Panc1 (cell line): ENCODE results near the gene MACROH2A1. TPM values are rescaled to one million over a fixed set of nuclear protein-coding genes. Genes with fewer than 3 reads are reported as not detected.

Source experiments
- ATAC-seq: fragments of 200-7000 bp; cut with Tn5 transposase; 2 replicates; pipeline ENCODE4 v1.9.1; 2020; ENCODE audit warnings: mild to moderate bottlenecking, moderate library complexity
- BruUV-seq: library from RNA; stranded (reverse); fragments of 400-500 nt; replicated peaks from 2 replicates; lab custom pipeline; 2021; lab: Mats Ljungman, UMichigan
- CTCF ChIA-PET: fragments of 300-600 bp; sonication (Branson Sonifier 250); formaldehyde crosslinking; loops from one replicate; lab custom pipeline; 2022; ENCODE audit warnings: antibody characterized with exemption; lab: Charles Lee
- POLR2A ChIA-PET: fragments of 300-600 bp; sonication (Branson Sonifier 250); formaldehyde crosslinking; loops from one replicate; lab custom pipeline; 2022; ENCODE audit warnings: antibody characterized with exemption; lab: Charles Lee
- DNase-seq: peaks from one replicate; pipeline ENCODE4 v3.0.0-alpha.2; 2010; ENCODE audit warnings: low read depth, low spot score
- H3K27ac ChIP-seq: 2 replicates; pipeline ENCODE4 v1.5.1; 2011; ENCODE audit warnings: mild to moderate bottlenecking, low read length, inconsistent platforms
- H3K27me3 ChIP-seq: fragments of 200-500 bp; sonication (Bioruptor generic); 2 replicates; pipeline ENCODE4 v1.6.0; 2014; ENCODE audit warnings: low read length, inconsistent platforms; ENCODE audit not compliant: control insufficient read depth, insufficient read depth
- H3K36me3 ChIP-seq: fragments of 200-500 bp; sonication (Bioruptor generic); 2 replicates; pipeline ENCODE4 v1.5.1; 2014; ENCODE audit warnings: inconsistent platforms, mild to moderate bottlenecking, low read length, moderate library complexity; ENCODE audit not compliant: control insufficient read depth, insufficient read depth
- H3K4me1 ChIP-seq: 2 replicates; pipeline ENCODE4 v1.5.1; 2011; ENCODE audit warnings: inconsistent platforms, mild to moderate bottlenecking, low read length, moderate library complexity; ENCODE audit not compliant: control insufficient read depth, insufficient read depth
- H3K4me3 ChIP-seq, 2 experiments: 2 replicates each; pipeline ENCODE4 v1.5.1; 2011 to 2012; ENCODE audit warnings: low read depth in 2 of 2, low read length in 2 of 2, mild to moderate bottlenecking in 2 of 2, inconsistent platforms in 1 of 2, moderate library complexity in 1 of 2
- H3K9me3 ChIP-seq: fragments of 200-500 bp; sonication (Bioruptor generic); 2 replicates; pipeline ENCODE4 v1.5.1; 2014; ENCODE audit warnings: low read depth, mild to moderate bottlenecking, inconsistent platforms, low read length, moderate library complexity; ENCODE audit not compliant: control insufficient read depth, insufficient read depth
- CTCF ChIP-seq: fragments of 450-650 bp; IDR thresholded peaks from 2 replicates; pipeline ENCODE4 v1.5.1; 2017; ENCODE audit warnings: mild to moderate bottlenecking
- POLR2AphosphoS5 ChIP-seq: IDR thresholded peaks from 2 replicates; pipeline ENCODE4 v1.6.1; 2012; ENCODE audit warnings: mild to moderate bottlenecking, low read depth, low read length, moderate library complexity
- REST ChIP-seq, 2 experiments: IDR thresholded peaks; 2 replicates each; pipeline ENCODE4 v1.6.1; 2011 to 2012; ENCODE audit warnings: low read depth in 2 of 2, control low read depth in 1 of 2, low read length in 1 of 2, mild to moderate bottlenecking in 1 of 2, moderate library complexity in 1 of 2; ENCODE audit not compliant: insufficient read depth in 1 of 2
- SIN3A ChIP-seq: IDR thresholded peaks from 2 replicates; pipeline ENCODE4 v1.6.1; 2012; ENCODE audit warnings: low read depth, mild to moderate bottlenecking, low read length, moderate library complexity, borderline replicate concordance; ENCODE audit not compliant: insufficient read depth
- TCF7L2 ChIP-seq: IDR thresholded peaks from 2 replicates; pipeline ENCODE4 v1.6.1; 2011; ENCODE audit warnings: mild to moderate bottlenecking, low read depth, low read length, inconsistent platforms
- in situ Hi-C: cut with HindIII; loops from 2 replicates; pipeline ENCODE4 v1.10.0; 2016; ENCODE audit warnings: low sequenced_read_pairs, low pct_unique_long_range_greater_than_20kb
- intact Hi-C: fragments of 100-400 bp; cut with micrococcal nuclease; formaldehyde crosslinking; loops from one replicate; pipeline ENCODE4 v1.10.0; 2022; ENCODE audit not compliant: unreplicated experiment
- total RNA-seq: library from RNA; stranded (reverse); gene quantifications from one replicate; pipeline ENCODE4 v1.2.1, GENCODE V29; 2021; ENCODE audit not compliant: unreplicated experiment

MACROH2A1 gene
- total RNA-seq, 1 experiment from 2014 or later = 162 TPM

DNA sequence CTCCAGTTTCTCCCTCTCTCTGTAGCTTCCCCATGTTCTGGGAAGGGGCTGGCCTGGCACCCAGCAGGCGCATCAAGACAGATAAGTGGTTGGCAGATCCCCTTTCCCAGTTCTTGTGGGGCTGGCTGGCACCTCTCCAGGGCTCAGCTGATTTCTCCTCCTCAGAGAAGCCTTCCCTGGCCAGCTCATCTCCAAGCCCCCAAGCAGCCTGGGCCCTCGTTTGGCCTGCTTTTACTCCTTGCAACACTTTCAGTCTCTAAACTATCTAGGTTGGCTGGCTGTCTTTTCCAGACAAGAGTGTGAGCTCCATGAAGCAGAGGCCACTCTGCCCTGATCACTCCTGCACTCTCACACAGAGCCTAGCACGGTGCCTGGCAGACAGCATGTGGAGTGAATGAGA is 13.5 kb downstream of the MACROH2A1 start:
- DNase-seq = no peak
- ChIA-PET POLR2A (no interaction called here), CTCF (no interaction called here)
- TF ChIP-seq CTCF (no peak), REST (IDR thresholded peaks at IDR 0.05; ENCODE audit: insufficient read depth in 1 of 2, low read depth in 2 of 2, low read length in 1 of 2) (no peak), TCF7L2 (no peak), POLR2AphosphoS5 (no peak), SIN3A (no peak)
- no peak overlapping the region for H3K4me3 ChIP-seq
- peaks cover 14% of the 10 kb centered on the region for H3K36me3 ChIP-seq
- no peaks in the 10 kb centered on the region for H3K4me1 ChIP-seq
- no peaks in the 10 kb centered on the region for H3K9me3 ChIP-seq
- ATAC-seq = no peak
- in situ Hi-C loops = no loop called here
- H3K27ac ChIP-seq = no peak overlapping the region
- BruUV-seq = no TSS peak
- intact Hi-C loops = no loop called here
- no peaks in the 10 kb centered on the region for H3K27me3 ChIP-seq

DNA sequence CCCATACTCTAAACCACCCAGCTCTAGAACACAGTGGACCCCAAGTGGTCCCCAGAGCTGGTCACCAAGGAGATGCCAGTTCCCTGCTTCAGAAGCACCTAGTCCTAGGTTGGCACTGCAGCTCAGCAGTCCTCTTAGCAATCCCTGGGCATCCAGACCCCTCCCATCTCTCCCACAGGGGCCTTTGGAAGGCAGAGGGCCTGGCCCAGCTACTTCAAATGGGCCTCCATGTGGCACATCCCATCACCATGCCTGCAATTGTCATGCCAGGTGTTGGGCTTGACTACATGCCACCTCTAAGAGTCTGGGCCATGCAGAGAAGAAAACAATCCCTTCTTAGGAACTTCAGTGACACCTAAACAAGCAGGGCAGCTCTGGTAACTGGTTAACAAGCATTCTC is 14.1 kb downstream of the MACROH2A1 start:
- H3K27me3 ChIP-seq = no peaks in the 10 kb centered on the region
- DNase-seq (no peak), ATAC-seq (no peak)
- no peak overlapping the region for H3K4me3 ChIP-seq
- intact Hi-C loops (no loop called here), in situ Hi-C loops (no loop called here)
- BruUV-seq = no TSS peak
- no peak overlapping the region for H3K27ac ChIP-seq
- TF ChIP-seq POLR2AphosphoS5 (no peak), SIN3A (no peak), REST (IDR thresholded peaks at IDR 0.05; ENCODE audit: insufficient read depth in 1 of 2, low read depth in 2 of 2, low read length in 1 of 2) (no peak), CTCF (no peak), TCF7L2 (no peak)
- ChIA-PET CTCF (no interaction called here), POLR2A (no interaction called here)
- no peaks in the 10 kb centered on the region for H3K4me1 ChIP-seq
- H3K36me3 ChIP-seq = peaks cover 19% of the 10 kb centered on the region
- H3K9me3 ChIP-seq = no peaks in the 10 kb centered on the region
